IPS-18c (cell line): ENCODE data around the gene RNF113A.
"Not testable (repeated sequence)": the region's sequence is repeated elsewhere in the genome, so short reads cannot be mapped to it uniquely, and the experiment has no call there.

Source experiments
- H3K4me3 ChIP-seq: 2 replicates; pipeline ENCODE4 v1.7.0; 2013; ENCODE audit warnings: low read depth, mild to moderate bottlenecking, low read length, moderate library complexity; ENCODE audit not compliant: insufficient read depth
- H3K9me3 ChIP-seq: one replicate; pipeline ENCODE4 v1.6.1; 2013; ENCODE audit warnings: mild to moderate bottlenecking, low read length, moderate library complexity; ENCODE audit not compliant: control insufficient read depth, insufficient read depth

Gene RNF113A

GRCh38 chrX:119870626-119871131 lies 854 bp downstream of the RNF113A start:
- Histone ChIP-seq H3K9me3 (peaks cover 7% of the 10 kb centered on the region), H3K4me3 (peak overlapping the region; percentile 67)

GRCh38 chrX:119853444-119853843 lies 18.1 kb downstream of the RNF113A start:
- Histone ChIP-seq H3K9me3 (peaks cover 18% of the 10 kb centered on the region), H3K4me3 (peak overlapping the region; percentile 22; the same call in 1 of the 2 replicates)

DNA sequence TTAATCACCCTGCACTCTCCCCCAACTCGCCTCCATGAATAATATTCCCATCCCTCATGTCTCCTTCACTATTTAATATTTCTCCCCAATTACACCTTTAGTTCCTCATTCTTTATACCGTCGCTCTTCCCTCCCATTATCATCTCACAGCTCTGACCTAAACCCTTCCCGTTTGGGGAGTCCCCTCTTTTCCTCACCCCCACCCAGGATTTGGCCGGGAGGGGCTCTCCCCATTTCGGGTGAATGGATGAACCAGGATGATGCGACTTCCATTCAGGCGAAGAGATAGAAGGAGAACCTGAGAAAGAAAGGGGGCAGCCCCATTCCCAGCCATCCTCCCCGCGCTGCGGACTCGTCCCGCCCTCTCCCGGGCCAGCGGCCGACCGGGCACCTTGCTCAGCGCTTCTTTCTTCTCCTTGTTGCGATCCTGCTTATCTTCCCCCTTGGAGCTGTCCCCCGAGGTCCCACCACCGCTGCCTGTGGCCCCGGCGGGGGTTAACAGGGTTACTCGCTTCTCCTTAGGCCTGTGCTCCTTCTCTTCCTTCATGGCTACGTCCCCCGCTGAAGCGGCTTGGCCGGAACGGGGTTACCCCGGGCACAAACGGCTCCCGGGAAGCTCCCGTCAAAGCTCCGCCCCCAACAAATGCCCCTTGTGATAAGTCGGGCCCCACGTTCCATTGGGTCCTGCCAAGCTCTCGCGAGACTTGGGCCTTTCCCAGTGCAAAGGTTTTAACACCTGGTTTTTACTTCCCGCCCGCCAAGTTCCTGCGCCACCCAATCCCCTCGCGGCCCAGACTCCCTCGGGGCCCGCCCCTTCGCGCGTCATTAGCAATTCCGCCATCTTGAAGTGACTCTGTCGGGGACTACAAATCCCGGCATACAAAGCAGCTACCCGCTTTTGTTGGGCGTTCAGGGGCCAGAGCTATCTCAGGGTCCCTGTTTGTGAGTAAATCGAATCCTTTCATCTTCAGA lies 18.9 kb downstream of the RNF113A start, which contains the start of gene UPF3B:
Gene UPF3B (minus strand): TSS at position 582 of the 972 bp plus-strand sequence. CDS start 35 bp downstream, at position 547.
- H3K4me3 ChIP-seq: peak within 1 kb of the TSS; percentile 80
- peaks cover 18% of the 10 kb centered on the region for H3K9me3 ChIP-seq

GRCh38 chrX:119833905-119834304 lies 37.6 kb downstream of the RNF113A start:
- H3K4me3 ChIP-seq: no peak overlapping the region
- H3K9me3 ChIP-seq: peaks cover 6% of the 10 kb centered on the region

GRCh38 chrX:119828446-119828845 lies 43.1 kb downstream of the RNF113A start:
- H3K4me3 ChIP-seq: no peak overlapping the region
- peaks cover 6% of the 10 kb centered on the region for H3K9me3 ChIP-seq

GRCh38 chrX:119826399-119826959 lies 45.1 kb downstream of the RNF113A start:
- H3K4me3 ChIP-seq: no peak overlapping the region
- peaks cover 6% of the 10 kb centered on the region for H3K9me3 ChIP-seq

GRCh38 chrX:119824221-119824620 lies 47.3 kb downstream of the RNF113A start:
- H3K9me3 ChIP-seq, H3K4me3 ChIP-seq: not testable (repeated sequence)

- not testable (repeated sequence) for H3K4me3 ChIP-seq, H3K9me3 ChIP-seq
These were observed 49.8 kb downstream of the RNF113A start for GRCh38 chrX:119821703-119822102.
